Raji (cell line): Measurements from ENCODE around the gene GRM4.

Experiments
- POLR2A ChIP-seq: IDR thresholded peaks from 2 replicates; pipeline ENCODE4 v1.6.1; 2011; ENCODE audit warnings: low read depth, low read length, control low read depth; ENCODE audit not compliant: insufficient read depth

The GRM4 gene

GRCh38 chr6:34027939-34028441, 117.9 kb downstream of the GRM4 start:
- no peak for TF ChIP-seq POLR2A

DNA sequence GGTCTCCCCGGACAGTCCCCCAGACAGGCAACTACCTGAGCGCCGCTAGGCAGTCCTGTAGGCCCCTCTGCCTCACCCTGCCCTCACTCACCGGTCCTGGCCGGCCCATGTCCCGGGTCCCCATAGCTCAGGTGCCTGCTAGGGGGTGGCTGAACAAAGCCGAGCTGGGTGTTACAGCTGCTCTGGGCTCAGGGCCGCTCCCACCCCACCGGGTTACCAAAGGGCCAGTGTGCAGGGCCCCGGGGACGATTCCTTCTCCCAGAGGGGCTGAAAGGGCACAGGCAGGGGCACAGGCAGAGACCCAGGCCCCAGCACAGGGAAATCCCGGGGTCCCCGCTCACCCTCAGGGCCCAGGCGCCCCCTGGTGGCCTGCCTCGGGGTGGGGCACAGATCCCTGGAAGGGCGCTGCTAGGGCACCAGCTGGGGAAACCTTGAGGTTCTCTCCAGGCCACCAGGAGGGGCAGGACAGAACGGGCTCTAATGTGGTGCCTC, 118.4 kb downstream of the GRM4 start:
- TF ChIP-seq POLR2A = no peak

- TF ChIP-seq POLR2A = no peak
These were observed 120.0 kb downstream of the GRM4 start for GRCh38 chr6:34025861-34026260.

DNA sequence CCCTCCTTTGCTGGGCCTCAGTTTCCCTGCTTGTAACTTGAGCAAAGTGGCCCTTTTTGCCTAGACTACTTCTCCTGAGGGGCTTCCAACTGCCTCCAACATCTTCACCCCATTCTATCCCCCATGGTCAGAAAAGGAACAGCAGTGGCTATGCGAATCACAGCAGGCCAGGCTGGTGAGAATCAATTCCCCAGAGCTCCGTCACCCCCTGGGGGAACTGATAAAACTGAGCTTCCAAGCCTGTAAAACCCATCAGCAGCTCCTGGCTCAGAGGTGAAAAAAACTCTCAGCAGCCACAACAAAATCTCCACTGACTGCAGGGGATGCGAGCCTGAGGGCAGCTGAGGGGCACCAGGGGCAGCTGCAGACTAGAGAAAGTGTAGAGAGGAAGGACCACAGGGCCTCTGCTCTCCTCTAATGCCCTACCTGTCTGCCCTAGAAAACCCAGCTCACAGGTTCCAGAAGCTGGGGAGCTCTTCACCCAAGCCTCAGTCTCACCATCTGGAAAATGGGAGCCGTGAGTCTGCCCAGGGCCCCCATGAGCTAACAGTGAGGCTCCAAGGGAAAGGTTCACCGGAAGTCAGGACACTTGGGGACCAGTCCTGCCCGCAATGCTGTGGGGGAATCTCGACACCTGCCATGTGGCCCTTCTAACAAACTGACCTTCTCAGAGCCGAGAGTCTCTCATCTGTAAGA, 120.6 kb downstream of the GRM4 start:
- no peak for TF ChIP-seq POLR2A

GRCh38 chr6:34022873-34023255, 123.0 kb downstream of the GRM4 start:
- no peak for TF ChIP-seq POLR2A

GRCh38 chr6:34022250-34022872, 123.5 kb downstream of the GRM4 start:
- no peak for TF ChIP-seq POLR2A

DNA sequence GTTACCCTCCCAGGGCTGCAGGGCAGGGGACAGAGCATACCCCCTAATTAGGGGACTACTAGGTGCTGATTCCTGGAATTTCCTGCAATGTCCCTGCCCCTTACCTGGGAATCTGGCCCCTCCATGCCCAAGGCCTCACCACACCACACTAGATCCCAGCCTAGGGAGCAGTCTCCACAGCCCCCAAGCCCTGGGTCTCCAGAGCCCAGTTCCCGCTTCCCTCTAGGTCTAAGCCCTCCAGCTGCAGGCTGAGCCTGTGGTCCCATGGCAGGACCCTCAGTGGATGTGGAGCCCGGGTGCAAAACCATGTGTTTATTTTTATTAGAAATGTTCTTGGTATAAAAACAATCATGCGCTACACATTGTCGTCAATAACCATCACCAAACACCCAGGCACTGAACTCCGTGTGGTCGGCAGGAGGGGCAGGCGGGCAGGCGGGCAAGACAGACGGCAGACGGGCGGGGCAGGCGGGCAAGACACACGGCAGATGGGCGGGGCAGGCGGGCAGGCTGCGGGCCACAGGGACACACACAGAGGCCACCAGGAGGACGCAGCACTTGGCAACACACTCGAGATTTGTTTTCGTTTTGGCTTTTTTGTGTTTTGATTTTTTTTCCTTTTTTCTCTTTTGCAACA, 124.2 kb downstream of the GRM4 start:
- TF ChIP-seq POLR2A = no peak

- TF ChIP-seq POLR2A = no peak
These were observed 124.9 kb downstream of the GRM4 start for GRCh38 chr6:34020807-34021553.

- TF ChIP-seq POLR2A = no peak
These were observed 125.6 kb downstream of the GRM4 start for GRCh38 chr6:34020278-34020677.

- TF ChIP-seq POLR2A = no peak
These were observed 126.8 kb downstream of the GRM4 start for GRCh38 chr6:34018961-34019606.

- TF ChIP-seq POLR2A = no peak
These were observed 127.9 kb downstream of the GRM4 start for GRCh38 chr6:34018026-34018425.

GRCh38 chr6:34017106-34017805, 128.6 kb downstream of the GRM4 start:
- TF ChIP-seq POLR2A = no peak

DNA sequence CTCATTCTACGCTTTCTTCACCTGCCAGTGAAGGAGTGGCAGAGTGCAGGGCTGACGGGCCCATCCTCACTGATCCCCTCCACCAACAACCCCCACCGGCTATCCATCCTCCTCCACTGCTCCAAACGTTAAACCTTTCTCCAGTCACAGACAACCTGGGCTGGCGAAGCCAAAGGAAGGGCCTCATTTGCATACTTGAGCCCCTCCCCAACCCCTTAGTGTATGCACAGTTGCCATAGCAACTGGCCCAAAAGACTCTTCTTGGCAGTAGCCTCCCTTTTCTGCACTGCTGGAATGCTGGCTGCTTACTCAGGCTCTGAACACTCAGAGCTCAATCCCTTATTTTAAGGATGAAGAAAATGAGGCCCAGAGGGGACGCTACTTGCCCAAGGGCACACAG, 130.3 kb downstream of the GRM4 start:
- no peak for TF ChIP-seq POLR2A

- no peak for TF ChIP-seq POLR2A
These were observed 134.6 kb downstream of the GRM4 start for GRCh38 chr6:34011264-34011663.
